GM23248 (cell line): Measurements from ENCODE around the gene FRG2C.
"Not testable (repeated sequence)": the region's sequence is repeated elsewhere in the genome, so short reads cannot be mapped to it uniquely, and the experiment has no call there.

Experiments
- EZH2 ChIP-seq: fragments of 200-600 bp; sonication (generic); IDR thresholded peaks from 2 replicates; pipeline ENCODE4 v1.6.1; 2018; ENCODE audit warnings: antibody characterized with exemption, mild to moderate bottlenecking; ENCODE audit not compliant: insufficient read depth, poor library complexity, severe bottlenecking
- EZH2phosphoT487 ChIP-seq: fragments of 200-600 bp; sonication (generic); IDR thresholded peaks from 2 replicates; pipeline ENCODE4 v1.6.1; 2018; ENCODE audit warnings: antibody characterized with exemption, moderate library complexity, mild to moderate bottlenecking, low read depth; ENCODE audit not compliant: insufficient read depth

DNA sequence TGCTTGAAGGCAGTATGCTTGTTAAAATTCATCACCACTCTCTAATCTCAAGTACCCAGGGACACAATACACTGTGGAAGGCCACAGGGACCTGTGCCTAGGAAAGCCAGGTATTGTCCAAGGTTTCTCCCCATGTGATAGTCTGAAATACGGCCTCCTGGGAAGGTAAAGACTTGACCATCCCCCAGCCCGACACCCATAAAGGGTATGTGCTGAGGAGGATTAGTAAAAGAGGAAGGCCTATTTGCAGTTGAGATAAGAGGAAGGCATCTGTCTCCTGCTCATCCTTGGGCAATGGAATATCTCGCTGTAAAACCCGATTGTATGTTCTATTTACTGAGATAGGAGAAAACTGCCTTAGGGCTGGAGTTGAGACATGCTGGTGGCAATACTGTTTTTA lies 18.6 kb upstream of the FRG2C start:
- TF ChIP-seq EZH2phosphoT487, EZH2: not testable (repeated sequence)
